ENCODE results near the gene SFTPA1.

DNA sequence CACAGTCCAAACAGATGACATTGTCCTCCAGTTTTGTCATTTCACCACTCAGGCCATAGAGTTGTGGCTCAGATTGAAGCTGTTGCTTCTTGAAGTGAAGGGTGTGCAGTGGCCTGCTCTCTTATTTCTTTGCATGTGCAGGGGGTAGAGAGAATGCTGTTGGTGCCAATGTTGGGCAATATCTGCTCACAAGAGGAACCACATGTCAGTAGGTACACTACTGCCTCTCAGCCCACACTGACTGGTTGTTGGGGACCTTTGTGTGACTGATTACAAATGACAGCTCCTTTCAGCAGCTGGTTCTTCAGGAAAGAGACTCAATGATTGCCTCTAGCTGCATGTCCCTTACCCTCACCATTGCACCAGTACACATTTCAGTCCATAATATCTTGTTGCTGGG lies 21.9 kb upstream of the SFTPA1 start:
- TF ChIP-seq EZH2 (IDR thresholded peaks at IDR 0.05; ENCODE audit: low read length, unreplicated experiment): no peak
- TF ChIP-seq CTCF (conservative IDR thresholded peaks at IDR 0.05; ENCODE audit: low read depth, low read length): no peak

Data from PC-3 (cell line).